Omental fat pad (tissue), 4 donors: ENCODE results near the gene RBM3. TPM values are rescaled to one million over a fixed set of nuclear protein-coding genes. Genes with fewer than 3 reads are reported as not detected.

ENCODE experiments used
- ATAC-seq: fragments of 150-250 bp; one replicate; pipeline ENCODE4 v1.9.1; 2016; ENCODE audit warnings: mild to moderate bottlenecking, moderate library complexity; ENCODE audit not compliant: low FRiP score
- DNase-seq: peaks from one replicate; pipeline ENCODE4 v3.0.0-alpha.2; 2019; ENCODE audit warnings: low spot score
- small RNA-seq: library from RNA; depleted of rRNA; stranded (forward); fragments of <200 nt; gene quantifications from one replicate; pipeline ENCODE3, GENCODE V24; 2016
- total RNA-seq, 4 donors: library from RNA; depleted of rRNA; stranded (reverse); fragments of >200 nt; gene quantifications; one replicate each; pipeline ENCODE4 v1.1.0, GENCODE V29; 2016
- TF ChIP-seq, protein P1 (sequence below), 3 donors: fragments of 450-650 bp; IDR thresholded peaks; one replicate each; pipeline ENCODE4 v1.5.1; 2016 to 2017; ENCODE audit warnings: antibody characterized with exemption in 3 of 3, mild to moderate bottlenecking in 3 of 3, moderate library complexity in 2 of 3

The RBM3 gene
- total RNA-seq, 4 donors from 2014 or later, result 151 to 280 (median 263) TPM

- DNase-seq (no peak), ATAC-seq (no peak)
- TF ChIP-seq, protein P1, sequence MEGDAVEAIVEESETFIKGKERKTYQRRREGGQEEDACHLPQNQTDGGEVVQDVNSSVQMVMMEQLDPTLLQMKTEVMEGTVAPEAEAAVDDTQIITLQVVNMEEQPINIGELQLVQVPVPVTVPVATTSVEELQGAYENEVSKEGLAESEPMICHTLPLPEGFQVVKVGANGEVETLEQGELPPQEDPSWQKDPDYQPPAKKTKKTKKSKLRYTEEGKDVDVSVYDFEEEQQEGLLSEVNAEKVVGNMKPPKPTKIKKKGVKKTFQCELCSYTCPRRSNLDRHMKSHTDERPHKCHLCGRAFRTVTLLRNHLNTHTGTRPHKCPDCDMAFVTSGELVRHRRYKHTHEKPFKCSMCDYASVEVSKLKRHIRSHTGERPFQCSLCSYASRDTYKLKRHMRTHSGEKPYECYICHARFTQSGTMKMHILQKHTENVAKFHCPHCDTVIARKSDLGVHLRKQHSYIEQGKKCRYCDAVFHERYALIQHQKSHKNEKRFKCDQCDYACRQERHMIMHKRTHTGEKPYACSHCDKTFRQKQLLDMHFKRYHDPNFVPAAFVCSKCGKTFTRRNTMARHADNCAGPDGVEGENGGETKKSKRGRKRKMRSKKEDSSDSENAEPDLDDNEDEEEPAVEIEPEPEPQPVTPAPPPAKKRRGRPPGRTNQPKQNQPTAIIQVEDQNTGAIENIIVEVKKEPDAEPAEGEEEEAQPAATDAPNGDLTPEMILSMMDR (IDR thresholded peaks at IDR 0.05), result no peak
These were observed 43.5 kb downstream of the RBM3 start for GRCh38 chrX:48617542-48618340.

DNA sequence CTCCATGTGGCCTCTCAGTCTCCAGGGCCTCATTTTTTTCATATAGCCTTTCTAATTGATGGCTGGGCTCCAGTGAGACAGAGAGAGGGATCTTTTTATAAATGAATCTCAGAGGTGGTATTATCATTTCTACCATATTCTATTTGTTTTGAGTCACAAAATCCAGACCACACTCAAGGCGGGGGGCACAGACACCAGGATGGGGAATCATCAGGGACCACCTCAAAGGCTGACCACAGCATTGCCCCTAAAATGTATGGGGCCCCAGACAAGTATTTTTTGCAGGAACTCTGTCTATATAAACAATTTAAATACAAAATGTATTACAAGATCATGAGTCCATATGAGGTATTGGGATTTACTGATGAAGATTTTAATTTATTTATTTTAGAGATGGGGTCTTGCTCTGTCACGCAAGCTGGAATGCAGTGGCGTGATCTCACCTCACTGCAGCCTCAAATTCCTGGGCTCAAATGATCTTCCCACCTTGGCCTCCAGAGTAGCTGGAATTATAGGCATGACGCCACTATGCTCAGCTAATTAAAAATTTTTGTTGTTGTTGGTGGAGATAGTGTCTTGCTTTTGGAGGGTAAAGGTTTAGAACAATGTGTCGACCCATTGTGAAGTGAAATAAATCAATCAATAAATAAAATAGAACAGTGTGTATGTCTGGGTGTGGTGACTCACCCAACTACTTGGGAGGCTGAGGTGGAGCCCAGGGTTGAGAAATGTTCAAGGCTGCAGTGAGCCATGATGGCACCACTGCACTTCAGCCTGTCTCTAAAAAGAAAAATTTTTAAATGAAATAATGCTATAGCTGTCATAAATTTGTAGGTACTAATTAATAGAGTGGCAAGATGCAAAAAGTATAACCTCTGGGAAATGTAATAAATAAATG, 52.4 kb downstream of the RBM3 start:
- TF ChIP-seq, protein P1 (IDR thresholded peaks at IDR 0.05), result no peak
- ATAC-seq (no peak), DNase-seq (no peak)

Small RNAs within 50 kb of the gene (small RNA-seq; reads per million reads assigned to genes)
- not detected for gene MRPL32P1

Other genes with a start within 250 kb of the RBM3 start
- gene SSX3, start 217.8 kb upstream of the RBM3 start, total RNA-seq, result not detected
- not detected for gene SSX4, start 190.9 kb upstream of the RBM3 start, total RNA-seq
- not detected for gene SSX4B, start 162.5 kb upstream of the RBM3 start, total RNA-seq
- 10 to 100 TPM in 2 of 4 donors, 1 to 10 TPM in 2; 2.8 to 11.9 (median 9.6) TPM for gene SLC38A5, start 104.2 kb upstream of the RBM3 start, total RNA-seq
- gene FTSJ1, start 98.3 kb upstream of the RBM3 start, total RNA-seq, result 10 to 100 TPM; 45.7 to 74.7 (median 56.1) TPM
- gene PORCN, start 65.5 kb upstream of the RBM3 start, total RNA-seq, result 10 to 100 TPM in 3 of 4 donors, 1 to 10 TPM in 1; 8.4 to 16.9 (median 14.1) TPM
- gene EBP, start 52.7 kb upstream of the RBM3 start, total RNA-seq, result 10 to 100 TPM; 15.1 to 24.9 (median 17.2) TPM
- 10 to 100 TPM in 3 of 4 donors, 1 to 10 TPM in 1; 8.7 to 15.4 (median 13.2) TPM for gene TBC1D25, start 34.8 kb upstream of the RBM3 start, total RNA-seq
- gene WDR13, start 23.0 kb downstream of the RBM3 start, total RNA-seq, result 100 to 1,000 TPM in 3 of 4 donors, 10 to 100 TPM in 1; 95.4 to 149 (median 126) TPM
- 10 to 100 TPM in 3 of 4 donors, 1 to 10 TPM in 1; 9.0 to 26.0 (median 21.0) TPM for gene WAS, start 109.3 kb downstream of the RBM3 start, total RNA-seq
- gene SUV39H1, start 122.2 kb downstream of the RBM3 start, total RNA-seq, result 1 to 10 TPM; 4.2 to 8.1 (median 5.5) TPM
- not detected for gene GLOD5, start 187.3 kb downstream of the RBM3 start, total RNA-seq
- gene GATA1, start 212.1 kb downstream of the RBM3 start, total RNA-seq, result not detected
- 10 to 100 TPM; 36.5 to 63.2 (median 54.5) TPM for gene HDAC6, start 227.6 kb downstream of the RBM3 start, total RNA-seq